Measurements from ENCODE around the gene ARL6IP4. TPM values are rescaled to one million over a fixed set of nuclear protein-coding genes. Genes with fewer than 3 reads are reported as not detected.

The ARL6IP4 gene
- total RNA-seq, 4 donors from 2014 or later: 84.2 to 212 (median 153) TPM

DNA sequence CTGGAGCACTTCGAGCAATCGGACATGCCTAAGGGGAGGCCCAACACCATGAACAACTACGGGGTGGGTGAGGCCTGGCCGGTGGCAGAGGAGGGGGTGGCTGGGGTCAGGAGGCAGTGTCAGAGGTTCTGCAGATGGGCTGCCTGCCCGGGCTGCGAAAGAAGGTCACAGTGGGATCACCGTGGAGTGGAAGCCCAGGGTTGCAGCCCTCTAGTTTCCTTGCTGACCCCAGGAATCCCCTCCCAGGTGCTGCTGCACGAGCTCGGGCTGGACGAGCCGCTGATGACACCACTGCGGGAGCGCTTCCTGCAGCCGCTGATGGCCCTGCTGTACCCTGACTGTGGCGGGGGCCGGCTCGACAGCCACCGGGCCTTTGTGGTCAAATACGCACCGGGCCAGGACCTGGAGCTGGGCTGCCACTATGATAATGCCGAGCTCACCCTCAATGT lies 1.9 kb upstream of the ARL6IP4 start:
- no peaks in the 10 kb centered on the region for H3K9me3 ChIP-seq
- intact Hi-C loops (cut with DNase I): no loop called here
- WGBS, 2 donors: 65 to 100% methylated on average over 1 to 9 of the region's 21 CpGs
- no peak for TF ChIP-seq POLR2A (IDR thresholded peaks at IDR 0.05)
- TF ChIP-seq, protein P1, sequence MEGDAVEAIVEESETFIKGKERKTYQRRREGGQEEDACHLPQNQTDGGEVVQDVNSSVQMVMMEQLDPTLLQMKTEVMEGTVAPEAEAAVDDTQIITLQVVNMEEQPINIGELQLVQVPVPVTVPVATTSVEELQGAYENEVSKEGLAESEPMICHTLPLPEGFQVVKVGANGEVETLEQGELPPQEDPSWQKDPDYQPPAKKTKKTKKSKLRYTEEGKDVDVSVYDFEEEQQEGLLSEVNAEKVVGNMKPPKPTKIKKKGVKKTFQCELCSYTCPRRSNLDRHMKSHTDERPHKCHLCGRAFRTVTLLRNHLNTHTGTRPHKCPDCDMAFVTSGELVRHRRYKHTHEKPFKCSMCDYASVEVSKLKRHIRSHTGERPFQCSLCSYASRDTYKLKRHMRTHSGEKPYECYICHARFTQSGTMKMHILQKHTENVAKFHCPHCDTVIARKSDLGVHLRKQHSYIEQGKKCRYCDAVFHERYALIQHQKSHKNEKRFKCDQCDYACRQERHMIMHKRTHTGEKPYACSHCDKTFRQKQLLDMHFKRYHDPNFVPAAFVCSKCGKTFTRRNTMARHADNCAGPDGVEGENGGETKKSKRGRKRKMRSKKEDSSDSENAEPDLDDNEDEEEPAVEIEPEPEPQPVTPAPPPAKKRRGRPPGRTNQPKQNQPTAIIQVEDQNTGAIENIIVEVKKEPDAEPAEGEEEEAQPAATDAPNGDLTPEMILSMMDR (IDR thresholded peaks at IDR 0.05): no peak
- no peaks in the 10 kb centered on the region for H3K27me3 ChIP-seq
- H3K4me1 ChIP-seq: peaks cover 58 to 81% (median 61%) of the 10 kb centered on the region in 3 donors
- H3K4me3 ChIP-seq: no peak overlapping the region
- peaks cover 0 to 42% (median 0%) of the 10 kb centered on the region in 3 donors for H3K36me3 ChIP-seq
- DNase-seq: no peak
- H3K27ac ChIP-seq: no peak overlapping the region

DNA sequence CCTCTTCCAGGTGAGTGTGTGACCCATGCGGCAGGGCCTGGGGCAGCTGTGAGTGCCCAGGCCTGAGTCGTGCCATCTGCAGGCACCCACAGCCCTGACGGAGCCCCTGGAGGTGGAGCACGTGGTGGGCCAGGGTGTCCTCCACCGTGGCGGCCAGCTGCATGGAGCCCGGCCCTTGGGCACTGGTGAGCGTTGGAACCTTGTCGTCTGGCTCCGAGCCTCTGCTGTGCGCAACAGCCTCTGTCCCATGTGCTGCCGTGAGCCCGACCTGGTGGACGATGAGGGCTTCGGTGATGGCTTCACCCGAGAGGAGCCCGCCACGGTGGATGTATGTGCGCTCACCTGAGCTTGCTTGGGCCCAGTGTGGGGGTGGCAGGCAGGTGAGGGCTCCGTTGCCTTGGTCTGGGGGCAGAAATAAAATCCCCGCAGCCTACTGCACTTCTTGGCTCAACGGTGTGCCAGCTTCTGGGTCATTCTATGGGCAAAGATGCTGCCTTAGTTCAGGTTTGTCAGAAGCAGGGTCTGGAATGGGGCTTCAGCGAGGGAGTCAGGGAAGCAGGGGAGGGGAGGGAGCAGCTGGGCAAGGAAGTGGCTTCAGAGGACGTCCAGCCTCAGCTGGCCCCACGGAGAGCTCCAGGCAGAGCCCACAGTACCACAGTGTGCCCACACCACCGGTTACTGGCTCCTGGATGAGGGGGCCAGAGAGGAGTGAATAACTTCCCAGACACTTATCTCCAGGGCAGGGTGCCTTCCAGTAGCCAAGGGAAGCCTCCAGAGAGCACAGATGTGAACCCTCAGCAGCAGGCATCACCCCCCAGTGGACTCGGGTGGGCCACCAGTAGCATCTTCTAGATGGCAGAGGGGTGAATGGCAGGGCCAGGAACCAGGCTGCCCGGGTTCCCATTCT lies 1.2 kb upstream of the ARL6IP4 start:
- H3K4me1 ChIP-seq: peaks cover 59 to 81% (median 62%) of the 10 kb centered on the region in 3 donors
- TF ChIP-seq, protein P1 (IDR thresholded peaks at IDR 0.05): no peak
- TF ChIP-seq POLR2A (IDR thresholded peaks at IDR 0.05): no peak
- WGBS, 2 donors: 29 to 32% methylated on average over 5 to 7 of the region's 28 CpGs
- DNase-seq: no peak
- H3K36me3 ChIP-seq: peaks cover 0 to 48% (median 0%) of the 10 kb centered on the region in 3 donors
- intact Hi-C loops (cut with DNase I): no loop called here
- H3K4me3 ChIP-seq: peak overlapping the region; percentile 77 to 100 (median 90)
- H3K27ac ChIP-seq: peak overlapping the region in 3 of 4 donors; percentile 85 to 95 (median 93)
- no peaks in the 10 kb centered on the region for H3K27me3 ChIP-seq
- no peaks in the 10 kb centered on the region for H3K9me3 ChIP-seq

DNA sequence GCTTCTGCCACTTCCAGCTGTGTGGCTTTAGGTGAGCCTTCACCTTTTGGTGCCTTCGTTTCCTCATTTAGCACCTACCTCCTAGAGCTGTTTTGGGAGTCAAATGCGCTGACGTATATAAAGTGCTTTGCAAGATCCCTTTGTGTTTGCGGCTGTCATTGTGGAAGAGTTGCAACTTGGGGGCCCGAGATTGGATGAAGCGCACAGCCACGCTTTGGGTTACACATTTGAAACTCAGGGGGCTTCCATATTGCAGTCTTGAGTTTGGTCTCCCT lies 636 bp upstream of the ARL6IP4 start:
- DNase-seq: no peak
- peaks cover 64 to 87% (median 68%) of the 10 kb centered on the region in 3 donors for H3K4me1 ChIP-seq
- intact Hi-C loops (cut with DNase I): no loop called here
- no peaks in the 10 kb centered on the region for H3K9me3 ChIP-seq
- WGBS, 2 donors: 6% methylated on average over 5 of the region's 7 CpGs; no CpG with 5 or more reads in 1 of the 2 donors
- TF ChIP-seq, protein P1 (IDR thresholded peaks at IDR 0.05): no peak
- TF ChIP-seq POLR2A (IDR thresholded peaks at IDR 0.05): peak in 1 of 4 donors; percentile 25
- peak overlapping the region; percentile 85 to 95 (median 92) for H3K27ac ChIP-seq
- no peaks in the 10 kb centered on the region for H3K27me3 ChIP-seq
- H3K4me3 ChIP-seq: peak overlapping the region; percentile 77 to 100 (median 90)
- H3K36me3 ChIP-seq: peaks cover 0 to 48% (median 0%) of the 10 kb centered on the region in 3 donors

GRCh38 chr12:122981036-122981471 lies 573 bp downstream of the ARL6IP4 start:
- WGBS, 2 donors: 0% methylated on average over 13 of the region's 40 CpGs; no CpG with 5 or more reads in 1 of the 2 donors
- Histone ChIP-seq H3K27me3 (no peaks in the 10 kb centered on the region), H3K4me3 (peak overlapping the region; percentile 77 to 100 (median 90)), H3K27ac (peak overlapping the region; percentile 85 to 95 (median 92)), H3K9me3 (no peaks in the 10 kb centered on the region), H3K36me3 (peaks cover 0 to 54% (median 2%) of the 10 kb centered on the region in 3 donors), H3K4me1 (peaks cover 62 to 91% (median 68%) of the 10 kb centered on the region in 3 donors)
- no peak for DNase-seq
- TF ChIP-seq, protein P1 (IDR thresholded peaks at IDR 0.05): no peak
- TF ChIP-seq POLR2A (IDR thresholded peaks at IDR 0.05): no peak
- intact Hi-C loops (cut with DNase I): no loop called here

All from esophagus squamous epithelium (tissue), 5 donors.